ENCODE data around the gene SCRT2.

DNA sequence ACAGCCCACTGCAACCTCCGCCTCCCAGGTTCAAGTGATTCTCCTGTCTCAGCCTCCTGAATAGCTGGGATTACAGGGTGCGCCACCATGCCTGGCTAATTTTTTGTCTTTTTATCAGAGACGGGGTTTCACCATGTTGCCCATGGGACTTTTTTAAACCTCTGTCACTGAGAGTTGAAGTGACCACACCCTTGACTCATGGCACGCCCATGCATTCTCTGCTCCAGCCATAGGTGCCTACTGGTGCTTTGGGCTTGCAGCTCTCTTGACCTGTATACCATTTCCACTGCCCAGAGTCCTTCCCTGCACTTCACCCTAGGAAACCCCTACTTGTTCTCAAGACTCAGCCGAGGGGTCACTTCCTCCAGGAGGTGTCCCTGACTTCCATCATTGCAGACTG, 2.4 kb upstream of the SCRT2 start:
- TF ChIP-seq, protein P1, sequence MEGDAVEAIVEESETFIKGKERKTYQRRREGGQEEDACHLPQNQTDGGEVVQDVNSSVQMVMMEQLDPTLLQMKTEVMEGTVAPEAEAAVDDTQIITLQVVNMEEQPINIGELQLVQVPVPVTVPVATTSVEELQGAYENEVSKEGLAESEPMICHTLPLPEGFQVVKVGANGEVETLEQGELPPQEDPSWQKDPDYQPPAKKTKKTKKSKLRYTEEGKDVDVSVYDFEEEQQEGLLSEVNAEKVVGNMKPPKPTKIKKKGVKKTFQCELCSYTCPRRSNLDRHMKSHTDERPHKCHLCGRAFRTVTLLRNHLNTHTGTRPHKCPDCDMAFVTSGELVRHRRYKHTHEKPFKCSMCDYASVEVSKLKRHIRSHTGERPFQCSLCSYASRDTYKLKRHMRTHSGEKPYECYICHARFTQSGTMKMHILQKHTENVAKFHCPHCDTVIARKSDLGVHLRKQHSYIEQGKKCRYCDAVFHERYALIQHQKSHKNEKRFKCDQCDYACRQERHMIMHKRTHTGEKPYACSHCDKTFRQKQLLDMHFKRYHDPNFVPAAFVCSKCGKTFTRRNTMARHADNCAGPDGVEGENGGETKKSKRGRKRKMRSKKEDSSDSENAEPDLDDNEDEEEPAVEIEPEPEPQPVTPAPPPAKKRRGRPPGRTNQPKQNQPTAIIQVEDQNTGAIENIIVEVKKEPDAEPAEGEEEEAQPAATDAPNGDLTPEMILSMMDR (IDR thresholded peaks at IDR 0.05; ENCODE audit: low read depth, low read length): no peak
- TF ChIP-seq EZH2phosphoT487 (IDR thresholded peaks at IDR 0.05; ENCODE audit: low read depth): no peak

Measured in OCI-LY3 (cell line).